Neural cell (in vitro differentiated cells): Measurements from ENCODE around the gene MAS1.

Experiments
- CTCF ChIP-seq: fragments of 450-650 bp; IDR thresholded peaks from 2 replicates; pipeline ENCODE4 v1.5.1; 2014; ENCODE audit warnings: antibody characterized with exemption, mild to moderate bottlenecking, moderate library complexity; ENCODE audit not compliant: poor library complexity, severe bottlenecking
- EP300 ChIP-seq: fragments of 450-650 bp; conservative IDR thresholded peaks from 2 replicates; pipeline ENCODE4 v1.6.1; 2014; ENCODE audit warnings: antibody characterized with exemption, mild to moderate bottlenecking, moderate library complexity; ENCODE audit not compliant: poor library complexity, severe bottlenecking
- EZH2 ChIP-seq: fragments of 200-600, 300-800 bp; shearing (Covaris generic), sonication (generic); IDR thresholded peaks from 2 replicates; pipeline ENCODE4 v1.6.1; 2014; ENCODE audit warnings: antibody characterized with exemption, low read length, borderline replicate concordance, mild to moderate bottlenecking; ENCODE audit not compliant: insufficient read depth, poor library complexity, severe bottlenecking
- MXI1 ChIP-seq: fragments of 450-650 bp; conservative IDR thresholded peaks from 2 replicates; pipeline ENCODE4 v1.6.1; 2014; ENCODE audit warnings: antibody characterized with exemption, mild to moderate bottlenecking; ENCODE audit not compliant: poor library complexity, severe bottlenecking
- POLR2AphosphoS5 ChIP-seq: IDR thresholded peaks from 2 replicates; pipeline ENCODE4 v1.6.1; 2012
- RAD21 ChIP-seq: fragments of 450-650 bp; conservative IDR thresholded peaks from 2 replicates; pipeline ENCODE4 v1.6.1; 2014; ENCODE audit warnings: antibody characterized with exemption, mild to moderate bottlenecking, moderate library complexity
- REST ChIP-seq: IDR thresholded peaks from 2 replicates; pipeline ENCODE4 v1.6.1; 2012; ENCODE audit warnings: borderline replicate concordance
- TAF1 ChIP-seq: IDR thresholded peaks from 2 replicates; pipeline ENCODE4 v1.6.1; 2012; ENCODE audit warnings: low read depth

DNA sequence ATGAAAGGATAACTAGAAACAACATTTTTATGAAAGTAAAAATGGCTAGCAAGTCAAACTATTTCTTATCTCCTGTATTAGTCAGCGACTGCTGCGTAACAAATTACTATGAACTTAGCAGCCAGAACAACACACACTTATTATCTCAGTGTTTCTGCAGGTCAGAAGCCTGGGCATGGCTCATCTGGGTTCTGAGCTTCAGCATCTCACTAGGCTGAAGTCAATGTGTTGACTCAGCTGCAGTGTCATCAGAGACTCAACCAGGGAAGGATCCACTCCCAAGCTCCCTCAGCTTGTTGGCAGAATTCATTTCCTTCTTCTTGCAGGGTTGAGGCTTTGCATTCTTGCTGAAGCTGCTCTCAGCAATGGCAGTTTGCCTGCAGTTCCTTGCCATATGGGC, 44.8 kb downstream of the MAS1 start:
- TF ChIP-seq RAD21: no peak
- TF ChIP-seq REST: no peak
- TF ChIP-seq CTCF: no peak
- no peak for TF ChIP-seq POLR2AphosphoS5
- TF ChIP-seq MXI1: no peak
- no peak for TF ChIP-seq EP300
- no peak for TF ChIP-seq TAF1
- TF ChIP-seq EZH2: no peak
